Dendritic cell treated with granulocyte-macrophage colony-stimulating factor and Interleukin-4, amounts not matched to agents 40 ng/mL and 50 ng/mL, for 4 days (primary cell): ENCODE results near the gene SLC22A16.

Experiments used
- H3K27ac Mint-ChIP-seq: one replicate; pipeline ENCODE4 v1.8.0; 2022; ENCODE audit warnings: mild to moderate bottlenecking, mixed read lengths
- H3K27me3 Mint-ChIP-seq: one replicate; pipeline ENCODE4 v1.8.0; 2022; ENCODE audit warnings: mild to moderate bottlenecking, mixed read lengths
- H3K36me3 Mint-ChIP-seq: one replicate; pipeline ENCODE4 v1.8.0; 2022; ENCODE audit warnings: low read depth, mixed read lengths
- H3K4me1 Mint-ChIP-seq: one replicate; pipeline ENCODE4 v1.8.0; 2022; ENCODE audit warnings: low read depth, mixed read lengths
- H3K4me3 Mint-ChIP-seq: one replicate; pipeline ENCODE4 v1.8.0; 2022; ENCODE audit warnings: mild to moderate bottlenecking, moderate library complexity, mixed read lengths
- H3K9me3 Mint-ChIP-seq: one replicate; pipeline ENCODE4 v1.8.0; 2022; ENCODE audit warnings: mixed read lengths
- intact Hi-C: fragments of 100-400 bp; cut with micrococcal nuclease; formaldehyde crosslinking; loops from one replicate; pipeline ENCODE4 v1.15.0; 2022

The SLC22A16 gene

DNA sequence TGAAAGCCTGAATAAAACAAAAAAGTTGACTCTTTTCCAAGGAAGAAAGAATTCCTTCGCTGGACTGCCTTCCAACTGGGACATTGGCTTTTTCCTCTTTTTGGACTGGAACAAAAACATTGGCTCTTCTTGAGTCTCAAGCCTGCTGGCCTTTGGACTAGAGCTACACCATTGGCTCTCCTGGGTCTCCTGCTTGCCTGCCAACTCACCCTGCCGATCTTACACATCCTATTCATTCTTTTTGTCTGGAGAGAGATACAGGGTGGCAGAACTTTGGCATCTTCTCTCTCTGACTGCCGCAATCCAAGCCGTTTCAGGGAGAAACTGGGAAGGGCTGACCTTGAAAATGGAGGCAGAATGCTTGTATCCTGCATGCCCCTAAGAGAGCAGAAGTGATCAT lies 81.2 kb downstream of the SLC22A16 start:
- Mint-ChIP-seq H3K9me3 (no peaks in the 10 kb centered on the region), H3K4me3 (no peak overlapping the region), H3K27ac (no peak overlapping the region), H3K4me1 (peaks cover 15% of the 10 kb centered on the region), H3K27me3 (no peaks in the 10 kb centered on the region), H3K36me3 (no peaks in the 10 kb centered on the region)
- intact Hi-C loops = loop anchor here (10.0 kb wide), 3 partner anchors 220 to 690 kb away; partner anchors contain the start of gene WASF1

GRCh38 chr6:110394409-110394808 lies 82.0 kb downstream of the SLC22A16 start:
- H3K9me3 Mint-ChIP-seq = no peaks in the 10 kb centered on the region
- no peak overlapping the region for H3K4me3 Mint-ChIP-seq
- H3K27me3 Mint-ChIP-seq = no peaks in the 10 kb centered on the region
- H3K4me1 Mint-ChIP-seq = peaks cover 11% of the 10 kb centered on the region
- H3K36me3 Mint-ChIP-seq = no peaks in the 10 kb centered on the region
- intact Hi-C loops = loop anchor here (5.0 to 10.0 kb wide), 4 partner anchors 220 to 867 kb away; partner anchors contain the start of gene WASF1
- no peak overlapping the region for H3K27ac Mint-ChIP-seq

DNA sequence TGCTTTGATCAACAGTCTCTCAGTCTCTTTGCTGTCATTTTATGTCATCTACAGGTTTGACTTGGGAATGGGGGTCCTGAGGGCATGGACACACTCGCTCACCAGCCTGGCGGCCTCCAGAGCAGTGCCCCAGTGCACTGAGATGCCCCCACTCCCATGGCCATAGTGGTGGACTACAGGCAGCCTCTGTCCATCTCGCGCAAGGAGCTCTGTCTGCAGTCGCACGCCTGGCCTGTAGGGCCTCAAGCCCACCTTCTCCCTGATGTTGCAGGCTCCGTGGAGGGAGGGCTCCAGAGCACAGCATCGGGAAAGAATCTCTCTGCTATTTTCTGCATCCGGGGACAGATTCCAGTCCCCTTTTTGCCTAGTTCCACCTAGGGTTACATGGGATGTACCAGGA lies 83.7 kb downstream of the SLC22A16 start:
- Mint-ChIP-seq H3K9me3 (no peaks in the 10 kb centered on the region), H3K27me3 (no peaks in the 10 kb centered on the region), H3K4me3 (no peak overlapping the region), H3K4me1 (no peaks in the 10 kb centered on the region), H3K36me3 (no peaks in the 10 kb centered on the region), H3K27ac (no peak overlapping the region)
- intact Hi-C loops = loop anchor here (5.0 to 10.0 kb wide), 4 partner anchors 218 to 865 kb away; partner anchors contain the start of gene WASF1

DNA sequence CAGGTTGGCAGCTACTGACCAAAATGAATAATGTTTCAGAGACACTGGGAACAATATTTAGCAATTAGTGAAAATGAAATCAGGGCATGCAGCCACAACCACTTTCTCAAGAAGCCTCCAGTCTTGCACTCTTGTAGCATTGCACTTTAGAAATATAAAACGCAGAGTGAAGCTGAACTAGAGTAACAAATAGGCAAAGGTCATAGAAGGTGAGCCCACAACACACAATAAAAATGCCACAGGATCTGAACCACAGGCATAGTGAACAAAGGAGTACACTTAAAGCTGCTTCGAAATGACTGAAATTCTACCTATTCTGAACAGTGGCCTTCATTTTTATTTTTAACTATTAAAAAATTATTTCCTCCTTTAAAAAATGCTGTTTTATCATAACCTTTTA lies 86.0 kb downstream of the SLC22A16 start:
- intact Hi-C loops = loop anchor here (5.0 to 10.0 kb wide), 4 partner anchors 216 to 863 kb away; partner anchors contain the start of gene WASF1
- no peak overlapping the region for H3K27ac Mint-ChIP-seq
- H3K9me3 Mint-ChIP-seq = no peaks in the 10 kb centered on the region
- no peaks in the 10 kb centered on the region for H3K4me1 Mint-ChIP-seq
- no peaks in the 10 kb centered on the region for H3K36me3 Mint-ChIP-seq
- H3K4me3 Mint-ChIP-seq = no peak overlapping the region
- no peaks in the 10 kb centered on the region for H3K27me3 Mint-ChIP-seq

DNA sequence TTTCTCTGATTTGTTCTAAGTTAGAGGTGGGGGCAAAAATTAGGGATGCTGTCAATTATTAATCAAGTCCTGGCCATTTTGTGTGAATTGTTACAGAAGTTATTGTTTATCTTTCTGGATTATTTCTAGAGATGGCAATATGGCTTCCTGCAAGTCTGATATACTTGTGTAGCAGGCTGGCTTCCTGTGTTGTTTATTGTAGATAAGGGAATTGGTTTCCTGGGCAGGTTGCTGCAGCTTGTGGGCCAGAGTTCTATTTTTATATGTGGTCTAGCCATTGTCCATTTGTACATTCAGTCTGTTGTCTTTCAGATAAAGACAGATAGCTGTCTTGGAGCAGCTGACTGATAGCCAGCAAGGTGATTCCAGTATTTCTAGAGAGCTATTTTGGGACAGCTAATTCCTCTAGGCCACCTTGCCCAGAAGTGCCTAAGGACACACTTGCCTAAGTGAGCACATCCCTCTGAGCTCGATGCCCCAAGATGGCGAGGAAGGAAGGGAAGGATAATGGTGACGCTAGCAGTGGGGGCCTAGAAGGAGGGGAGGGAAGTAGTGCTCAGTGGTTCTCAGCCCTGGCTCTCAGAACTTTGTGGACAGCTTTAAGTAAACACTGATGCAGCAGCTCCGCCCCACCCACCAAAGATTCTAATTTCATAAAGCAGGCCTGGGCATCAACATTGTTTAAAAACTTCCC lies 86.6 kb downstream of the SLC22A16 start:
- H3K27me3 Mint-ChIP-seq = no peaks in the 10 kb centered on the region
- H3K9me3 Mint-ChIP-seq = no peaks in the 10 kb centered on the region
- no peaks in the 10 kb centered on the region for H3K36me3 Mint-ChIP-seq
- no peak overlapping the region for H3K4me3 Mint-ChIP-seq
- no peak overlapping the region for H3K27ac Mint-ChIP-seq
- intact Hi-C loops = loop anchor here (5.0 to 10.0 kb wide), 5 partner anchors 215 to 863 kb away; partner anchors contain the start of gene WASF1
- no peaks in the 10 kb centered on the region for H3K4me1 Mint-ChIP-seq

DNA sequence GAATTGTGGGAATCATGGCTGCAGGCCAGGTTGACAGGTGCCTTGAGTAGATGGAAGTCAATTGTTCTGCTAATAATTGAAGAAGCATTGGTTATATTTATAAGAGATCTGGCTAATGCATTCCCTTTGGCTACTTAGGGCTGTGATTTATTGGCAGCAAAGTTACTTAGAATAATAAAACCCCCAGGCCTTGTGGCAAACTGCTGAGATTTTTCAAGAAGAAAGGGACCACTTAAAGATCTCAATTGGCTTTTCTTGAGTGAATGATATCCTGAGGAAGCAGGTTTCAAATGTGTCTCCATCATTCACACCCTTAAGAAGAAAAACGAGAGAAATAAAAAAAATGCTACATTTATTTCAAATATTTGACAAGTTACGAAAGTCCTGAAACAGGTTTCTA lies 88.4 kb downstream of the SLC22A16 start:
- no peaks in the 10 kb centered on the region for H3K36me3 Mint-ChIP-seq
- intact Hi-C loops = loop anchor here (10.0 kb wide), 1 partner anchor 333 kb away; no protein-coding TSS in a partner anchor
- H3K4me3 Mint-ChIP-seq = no peak overlapping the region
- no peaks in the 10 kb centered on the region for H3K27me3 Mint-ChIP-seq
- H3K9me3 Mint-ChIP-seq = no peaks in the 10 kb centered on the region
- no peak overlapping the region for H3K27ac Mint-ChIP-seq
- no peaks in the 10 kb centered on the region for H3K4me1 Mint-ChIP-seq

GRCh38 chr6:110385458-110385863 lies 91.0 kb downstream of the SLC22A16 start:
- no peaks in the 10 kb centered on the region for H3K36me3 Mint-ChIP-seq
- H3K27ac Mint-ChIP-seq = no peak overlapping the region
- H3K4me1 Mint-ChIP-seq = no peaks in the 10 kb centered on the region
- H3K9me3 Mint-ChIP-seq = peaks cover 8% of the 10 kb centered on the region
- no peaks in the 10 kb centered on the region for H3K27me3 Mint-ChIP-seq
- no peak overlapping the region for H3K4me3 Mint-ChIP-seq
- intact Hi-C loops = loop anchor here (10.0 kb wide), 1 partner anchor 331 kb away; no protein-coding TSS in a partner anchor

- Mint-ChIP-seq H3K36me3 (no peaks in the 10 kb centered on the region), H3K9me3 (peaks cover 8% of the 10 kb centered on the region), H3K27me3 (no peaks in the 10 kb centered on the region), H3K27ac (no peak overlapping the region), H3K4me1 (no peaks in the 10 kb centered on the region), H3K4me3 (no peak overlapping the region)
- intact Hi-C loops = no loop called here
Measured at GRCh38 chr6:110378552-110378951, 97.9 kb downstream of the SLC22A16 start.
